ENCODE data around the gene ZFHX3. TPM values are rescaled to one million over a fixed set of nuclear protein-coding genes. Genes with fewer than 3 reads are reported as not detected.

ZFHX3 gene
- total RNA-seq, 1 experiment from 2014 or later = 3.0 TPM

DNA sequence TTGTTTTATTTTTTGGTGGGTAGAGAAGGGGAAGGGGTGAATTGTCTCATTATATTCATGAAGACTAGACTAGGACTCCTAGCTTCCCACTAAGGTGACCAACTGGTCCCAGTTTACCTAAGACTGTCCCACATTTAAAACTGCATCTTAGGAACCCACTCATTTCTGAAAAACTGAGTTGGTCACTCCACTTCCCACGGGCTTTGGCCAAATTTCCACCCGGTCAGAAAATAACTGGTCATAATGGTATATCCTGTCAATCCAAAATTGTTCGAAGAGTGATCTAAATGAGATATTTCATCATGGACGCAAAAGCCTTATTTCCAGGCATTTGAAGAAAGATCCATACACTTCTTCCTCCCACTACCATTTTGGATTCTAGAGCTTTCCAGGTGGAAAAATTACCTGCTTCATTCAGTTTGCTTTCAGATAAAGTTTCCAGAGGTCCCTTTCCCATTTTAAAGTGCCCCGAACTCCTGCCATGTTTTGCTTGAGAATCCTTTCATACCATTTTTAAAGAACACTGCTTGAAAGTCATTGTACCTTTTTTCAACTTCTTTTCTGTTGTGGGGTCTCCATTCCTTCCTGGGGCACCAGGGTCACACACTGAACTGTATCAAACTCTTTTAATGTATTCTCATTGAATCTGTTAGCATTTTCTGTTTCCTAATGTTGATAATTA is 21.8 kb upstream of the ZFHX3 start:
- no peak for DNase-seq (ENCODE audit: low read depth)

DNA sequence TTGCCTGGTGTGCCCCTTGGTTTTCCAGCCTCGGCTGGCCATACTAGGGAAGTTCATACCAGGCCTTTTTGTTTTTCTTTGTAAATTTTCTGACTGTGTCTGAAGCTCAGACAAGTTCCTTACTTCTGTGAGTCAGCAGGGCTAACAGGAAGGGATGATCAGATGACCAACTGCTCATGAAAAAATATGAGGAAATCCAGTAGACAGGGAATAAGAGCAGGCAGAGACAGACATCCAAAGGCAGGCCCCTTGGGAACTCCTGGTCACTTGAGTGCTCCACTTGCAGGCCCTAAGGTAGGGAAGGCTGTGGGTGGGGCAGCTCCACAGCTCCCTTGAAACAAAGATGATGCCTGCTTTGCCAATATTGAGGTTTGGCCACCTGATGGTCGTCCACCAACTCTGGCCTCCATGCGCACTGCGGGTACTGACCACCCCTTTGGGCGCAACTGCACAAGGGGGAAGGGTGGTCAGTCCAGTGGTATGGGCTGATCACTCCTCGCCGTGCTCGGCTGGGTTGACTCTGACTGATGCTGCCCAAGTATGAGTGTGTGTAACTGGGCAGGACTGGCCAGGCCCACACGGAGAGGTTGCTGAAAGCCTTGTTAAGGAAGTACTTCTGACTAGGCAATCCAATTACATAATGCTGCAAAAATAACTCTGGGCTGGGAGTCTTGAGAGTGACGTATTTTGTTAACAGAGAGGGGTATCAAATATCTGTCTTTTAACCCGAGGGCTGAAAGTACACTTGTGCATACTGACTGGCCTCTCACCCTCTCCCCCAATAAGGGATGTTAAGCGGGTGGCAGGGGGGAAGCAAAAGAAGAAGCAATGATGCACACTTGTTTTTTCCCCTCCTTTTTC is 20.8 kb upstream of the ZFHX3 start:
- peak; percentile 94 for DNase-seq (ENCODE audit: low read depth)

DNA sequence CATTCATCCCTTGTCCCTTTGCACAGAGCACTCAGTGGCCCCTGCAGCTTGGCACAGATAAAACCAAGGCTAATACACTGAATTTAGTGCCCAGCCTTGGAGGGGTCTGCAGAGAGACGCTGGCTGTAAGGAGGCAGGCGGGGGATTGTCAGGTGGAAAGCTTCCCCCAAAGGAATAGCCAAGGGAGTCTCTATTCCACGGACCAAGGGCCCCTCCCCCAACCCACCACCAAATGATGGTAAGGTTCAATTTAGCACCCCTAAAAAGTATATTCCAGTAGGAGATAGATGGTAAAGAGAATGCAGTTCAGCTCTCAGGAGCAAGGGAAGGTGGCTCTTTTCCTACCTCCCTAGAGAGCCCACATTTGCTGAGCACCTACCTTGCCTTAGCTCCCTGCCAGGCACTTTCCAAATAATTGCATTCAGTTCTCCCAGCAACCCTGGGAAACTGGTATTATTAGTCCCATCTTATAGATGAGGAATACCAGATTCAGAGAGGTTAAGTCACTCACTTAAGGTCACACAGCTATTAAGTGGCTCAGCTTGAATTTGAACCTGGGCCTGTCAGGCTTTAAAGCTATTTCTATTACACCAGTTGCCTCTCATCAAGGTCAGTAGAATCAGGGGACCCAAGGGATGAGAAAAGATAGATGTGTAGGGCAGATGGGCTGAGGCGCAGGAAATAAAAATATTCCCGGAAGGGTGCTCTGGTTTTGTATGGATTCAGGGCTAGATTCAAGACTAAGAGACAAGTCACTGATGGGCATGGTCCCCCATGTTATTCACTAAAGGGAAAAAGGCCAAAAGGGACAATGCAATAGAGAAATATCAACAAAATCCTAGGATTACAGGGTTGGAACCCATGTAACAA is 20.0 kb upstream of the ZFHX3 start:
- no peak for DNase-seq (ENCODE audit: low read depth)

DNA sequence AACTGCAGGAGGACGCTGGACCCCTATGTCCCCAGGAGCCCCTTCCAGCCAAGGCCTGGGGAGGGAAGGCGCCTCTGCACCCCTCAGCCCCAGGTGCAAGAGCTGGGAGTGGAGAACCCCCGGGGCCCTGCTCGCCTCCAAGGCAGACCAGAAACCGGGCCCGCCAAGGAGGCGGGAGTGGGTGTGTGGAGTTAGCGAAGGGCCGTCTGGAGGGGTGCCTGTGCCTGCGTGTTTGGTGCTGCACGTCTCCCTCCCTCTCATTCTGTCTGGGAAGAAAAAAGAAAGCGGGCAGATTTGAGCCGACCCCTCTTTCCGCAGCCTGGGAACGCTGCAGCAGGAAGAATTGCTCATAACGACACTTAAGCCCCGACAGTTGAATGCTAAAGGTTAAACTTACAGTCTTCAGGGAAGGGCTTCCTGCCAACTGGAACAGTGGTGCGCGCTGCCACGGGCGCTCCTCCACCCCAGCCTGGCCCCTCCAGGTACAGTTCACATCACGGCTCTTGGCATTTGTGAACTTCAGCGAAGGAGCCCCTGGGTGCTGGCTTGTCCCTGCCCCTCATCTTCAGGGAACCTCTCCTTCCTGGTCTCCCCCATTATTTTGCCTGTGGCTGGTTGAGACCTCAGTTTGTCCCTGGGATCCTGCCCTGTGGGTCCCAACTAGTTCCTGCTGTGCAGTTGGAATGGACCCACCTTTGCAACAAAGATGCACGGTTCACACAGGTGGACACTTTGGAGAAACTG is 19.2 kb upstream of the ZFHX3 start:
- no peak for DNase-seq (ENCODE audit: low read depth)

DNA sequence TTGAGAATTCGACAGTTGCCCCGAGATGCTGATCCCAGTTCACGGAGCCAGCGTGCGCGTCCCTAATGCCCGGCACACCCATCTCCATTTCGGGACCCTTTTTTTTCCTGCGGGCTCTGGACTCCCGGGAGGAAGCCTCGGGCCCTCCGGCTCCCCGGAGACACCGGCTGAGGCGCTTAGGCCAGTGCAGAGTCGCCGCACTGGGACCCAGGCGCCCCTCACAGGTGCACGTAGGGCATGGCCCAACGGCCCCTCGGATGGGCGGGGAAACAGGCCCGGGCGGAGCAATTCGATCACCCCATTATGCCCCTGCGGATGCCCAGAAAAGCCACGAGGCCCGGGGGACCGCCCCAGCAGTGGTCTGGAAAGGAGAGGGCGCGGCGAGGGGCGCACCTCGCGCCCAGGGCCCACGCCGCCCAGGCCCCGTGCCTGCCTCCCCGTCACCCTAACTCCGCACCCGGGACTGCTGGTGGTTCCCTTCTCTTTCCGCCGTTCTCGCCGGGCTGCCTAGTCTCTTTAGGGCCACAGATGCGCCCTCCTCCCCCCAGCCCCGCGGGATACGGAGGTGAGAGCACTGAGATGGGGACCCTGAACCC is 18.5 kb upstream of the ZFHX3 start:
- no peak for DNase-seq (ENCODE audit: low read depth)

DNA sequence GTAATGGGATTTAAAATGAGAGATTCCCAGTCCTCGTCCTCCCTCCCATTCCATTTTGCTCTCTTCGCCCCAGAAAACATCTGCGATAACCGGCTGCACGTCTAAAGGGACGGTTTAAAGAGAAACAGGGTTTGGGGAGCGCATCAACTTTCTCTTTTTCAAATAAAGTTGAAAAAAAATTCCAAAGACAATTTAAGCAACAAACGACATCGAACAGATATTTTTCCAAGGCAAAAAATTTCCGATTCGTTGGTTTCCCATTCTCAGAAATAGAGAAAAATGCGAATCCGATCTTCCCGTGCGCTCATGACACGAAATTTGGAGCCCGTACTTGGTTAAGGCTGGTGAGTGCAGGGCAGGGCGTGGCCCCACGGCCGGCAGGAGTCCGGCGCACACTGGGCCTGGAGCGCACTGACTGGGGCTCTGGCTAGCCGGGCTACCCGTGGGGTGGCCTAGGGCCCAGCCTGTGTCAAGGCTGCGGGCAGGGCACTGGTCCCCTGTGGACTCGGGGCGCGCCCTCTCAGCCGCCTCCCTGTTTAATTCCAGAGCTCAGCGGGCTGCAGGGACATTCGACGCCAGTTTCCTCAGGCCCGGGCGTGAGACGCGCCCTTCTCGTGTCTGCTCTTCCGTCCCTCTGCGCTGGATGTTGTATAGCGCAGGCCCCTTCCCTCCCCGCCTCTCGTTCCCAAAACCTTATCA is 17.9 kb upstream of the ZFHX3 start:
- DNase-seq (ENCODE audit: low read depth) = no peak

DNA sequence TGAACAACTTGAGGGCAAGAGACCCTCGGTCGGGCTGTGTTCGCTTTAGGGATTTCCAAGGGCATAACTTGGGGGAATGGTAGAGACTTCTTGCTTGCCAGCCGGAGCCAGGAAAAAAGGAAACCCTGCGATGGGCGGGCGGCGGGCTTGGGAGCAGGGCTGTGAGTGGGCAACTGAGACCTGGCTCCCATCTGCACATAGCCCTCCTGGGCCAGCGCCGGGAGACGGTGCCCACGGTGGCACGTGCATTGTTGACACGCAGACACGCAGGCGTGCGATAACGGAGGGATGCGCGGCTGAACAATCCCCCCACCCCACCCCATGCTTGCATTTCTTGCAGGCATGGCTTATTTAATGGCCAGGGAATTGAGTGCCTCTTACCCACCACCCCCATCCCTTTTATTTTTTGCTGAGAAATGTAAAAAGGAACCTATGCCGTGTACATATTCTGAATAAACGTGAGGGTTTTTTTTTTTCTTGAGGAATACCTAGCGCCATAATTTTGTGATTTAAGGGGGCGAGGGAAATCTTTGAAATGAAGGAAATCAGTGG is 17.1 kb upstream of the ZFHX3 start:
- DNase-seq (ENCODE audit: low read depth) = no peak

DNA sequence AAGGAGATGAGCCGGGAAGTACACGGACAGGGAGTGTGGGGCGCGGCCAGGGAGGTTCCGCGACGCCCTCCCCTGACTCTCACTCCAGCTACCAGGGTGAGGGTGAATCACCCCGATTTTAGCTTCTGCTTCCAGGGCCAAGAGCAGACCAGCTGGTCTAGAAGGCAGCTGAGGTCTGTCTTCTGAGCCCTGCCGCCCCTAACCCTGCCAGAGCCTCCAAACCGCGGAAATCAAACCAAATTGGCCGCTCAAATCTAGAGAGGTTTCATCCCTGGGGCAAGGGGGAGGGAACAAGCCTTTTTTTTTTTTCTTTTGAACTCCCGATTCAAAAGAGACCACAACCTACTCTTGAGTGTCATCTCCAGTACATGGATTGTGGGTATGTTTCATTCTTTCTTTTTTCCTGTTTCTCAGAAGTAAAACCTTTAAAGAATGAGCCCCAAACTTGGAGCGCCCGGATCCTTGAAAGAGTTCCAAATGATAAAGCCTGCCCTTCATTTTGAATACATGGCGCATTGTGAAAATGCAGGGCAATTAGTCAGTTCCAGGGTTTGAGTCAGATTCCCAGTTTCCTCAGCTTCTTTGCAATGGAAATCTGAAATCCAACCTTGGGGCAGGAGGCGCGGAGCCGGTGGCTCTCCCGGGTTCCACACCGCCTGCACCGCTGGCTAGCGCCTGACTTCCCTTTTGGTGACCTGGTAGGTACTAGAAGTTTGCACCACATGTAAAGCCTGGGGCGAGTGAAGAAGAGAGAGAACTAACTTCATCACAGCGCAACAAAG is 16.5 kb upstream of the ZFHX3 start:
- DNase-seq (ENCODE audit: low read depth) = peak; percentile 67

DNA sequence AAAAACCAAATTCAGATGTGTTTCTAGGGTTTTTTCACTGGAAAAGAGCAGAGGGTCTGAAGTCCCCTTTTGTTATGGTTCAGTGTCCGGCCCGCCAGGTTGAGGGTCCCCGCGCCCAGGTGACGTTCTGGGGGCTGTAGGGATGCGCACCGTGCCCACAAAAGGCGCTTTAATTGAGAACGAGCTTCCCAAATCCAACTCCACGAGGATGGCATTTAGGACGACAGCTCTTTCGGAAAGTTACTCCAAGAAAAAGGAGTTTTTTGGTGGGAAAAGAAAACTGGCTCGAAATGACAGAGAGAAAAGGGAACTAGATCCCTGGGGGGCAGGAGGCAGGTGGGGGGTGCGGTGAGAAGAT is 15.9 kb upstream of the ZFHX3 start:
- DNase-seq (ENCODE audit: low read depth) = no peak

DNA sequence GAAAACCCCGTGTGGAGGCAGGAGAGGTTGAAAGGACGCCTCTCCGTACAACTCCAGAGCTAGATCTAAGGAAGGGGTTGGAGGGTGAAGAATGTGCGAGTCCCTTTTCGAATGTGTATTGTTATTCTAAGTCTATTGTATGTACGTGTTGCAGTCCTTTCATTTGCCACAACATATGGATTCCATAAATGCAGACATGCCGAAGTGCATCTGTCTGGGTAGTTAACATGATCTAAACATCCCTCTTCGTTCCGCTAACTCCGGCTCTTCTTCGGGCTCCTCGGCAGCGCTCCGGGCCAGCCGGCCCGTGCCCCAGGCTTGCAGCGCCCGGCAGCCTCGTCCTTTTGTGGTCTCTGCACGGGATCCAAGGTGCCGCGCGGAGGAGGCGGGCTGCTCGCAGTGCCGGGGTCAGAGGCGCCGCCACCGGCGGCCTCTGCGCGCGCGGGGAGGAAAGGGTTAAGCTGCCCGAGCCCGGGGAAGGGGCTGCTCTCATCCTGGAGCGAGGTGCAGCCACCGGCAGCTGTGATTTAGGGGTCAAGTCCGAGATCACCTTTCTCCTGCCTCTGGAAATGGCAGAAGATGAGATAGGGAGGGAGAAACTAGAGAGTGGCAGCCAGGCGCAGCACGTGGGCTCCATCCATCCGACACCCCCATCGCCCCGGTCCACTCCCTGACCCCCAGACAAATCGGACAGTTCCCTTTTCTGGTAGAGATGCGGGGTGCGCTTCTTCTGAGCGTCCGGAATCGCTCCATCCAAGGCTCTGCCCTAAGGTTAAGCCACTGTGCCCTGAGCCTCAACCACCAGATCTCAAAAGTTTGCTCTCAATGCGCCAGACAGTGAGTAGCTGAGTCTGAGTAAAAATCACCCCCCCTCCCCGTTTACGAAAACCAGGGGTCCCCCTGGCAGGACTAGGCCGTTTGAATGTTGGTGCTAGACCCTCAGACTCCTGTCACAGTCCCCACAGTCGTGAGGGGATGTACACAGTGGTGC is 15.1 kb upstream of the ZFHX3 start:
- DNase-seq (ENCODE audit: low read depth) = no peak

DNA sequence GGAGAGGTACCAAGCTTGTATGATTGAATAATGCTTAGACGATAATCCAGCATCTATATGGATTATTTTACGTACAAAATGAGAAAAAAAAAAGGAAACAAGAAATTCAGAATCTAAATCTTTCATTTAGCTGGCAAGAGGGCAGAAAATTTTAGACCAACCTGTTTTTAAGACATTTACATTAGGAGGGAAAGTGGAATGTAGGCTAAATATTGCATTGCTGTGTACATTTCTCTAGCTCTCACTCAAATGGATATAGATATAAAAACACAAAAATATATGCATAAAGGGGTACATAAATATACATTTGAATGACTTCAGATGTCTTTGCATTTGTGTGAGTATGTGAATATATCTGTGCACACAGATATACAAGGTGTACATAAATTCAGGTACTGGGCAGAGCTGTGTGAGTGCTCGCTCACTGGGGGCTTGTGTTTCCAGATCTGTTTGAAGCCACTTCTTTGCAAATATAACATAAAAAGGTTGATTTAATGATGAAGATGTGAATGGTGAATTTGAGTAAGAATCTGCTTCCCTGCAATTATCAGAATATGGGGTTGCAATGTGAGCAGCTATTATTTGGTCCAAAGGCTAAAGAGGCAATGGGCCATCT is 14.2 kb upstream of the ZFHX3 start:
- DNase-seq (ENCODE audit: low read depth) = no peak

DNA sequence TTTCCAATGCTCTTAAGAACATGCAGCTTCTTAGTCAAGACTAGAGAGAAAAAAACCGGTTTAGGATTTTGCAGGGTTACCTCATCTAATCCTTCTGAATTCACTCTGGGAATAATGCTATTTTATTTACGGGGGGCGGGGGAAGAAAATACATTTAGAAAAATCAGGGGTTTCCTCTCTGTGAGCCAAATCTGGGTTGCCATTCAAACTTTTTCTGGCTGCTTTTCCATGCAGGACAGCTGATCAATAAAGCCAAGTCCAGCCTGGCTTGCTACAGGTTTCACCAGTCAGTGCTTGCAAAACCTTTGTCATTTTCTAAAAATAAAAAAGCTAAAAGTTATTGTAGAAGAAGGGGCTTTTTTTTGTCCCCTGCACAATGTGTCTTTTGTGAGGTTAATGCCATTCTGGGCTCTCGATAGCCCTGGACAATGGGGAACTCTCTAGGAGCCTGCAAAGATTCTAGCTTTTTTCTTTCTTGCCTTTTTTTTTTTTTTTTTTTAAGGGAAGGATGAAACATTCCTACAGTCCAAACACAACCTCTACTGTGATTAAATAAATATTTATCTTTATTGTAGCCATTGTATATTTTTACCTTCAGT is 13.1 kb upstream of the ZFHX3 start:
- DNase-seq (ENCODE audit: low read depth) = no peak

DNA sequence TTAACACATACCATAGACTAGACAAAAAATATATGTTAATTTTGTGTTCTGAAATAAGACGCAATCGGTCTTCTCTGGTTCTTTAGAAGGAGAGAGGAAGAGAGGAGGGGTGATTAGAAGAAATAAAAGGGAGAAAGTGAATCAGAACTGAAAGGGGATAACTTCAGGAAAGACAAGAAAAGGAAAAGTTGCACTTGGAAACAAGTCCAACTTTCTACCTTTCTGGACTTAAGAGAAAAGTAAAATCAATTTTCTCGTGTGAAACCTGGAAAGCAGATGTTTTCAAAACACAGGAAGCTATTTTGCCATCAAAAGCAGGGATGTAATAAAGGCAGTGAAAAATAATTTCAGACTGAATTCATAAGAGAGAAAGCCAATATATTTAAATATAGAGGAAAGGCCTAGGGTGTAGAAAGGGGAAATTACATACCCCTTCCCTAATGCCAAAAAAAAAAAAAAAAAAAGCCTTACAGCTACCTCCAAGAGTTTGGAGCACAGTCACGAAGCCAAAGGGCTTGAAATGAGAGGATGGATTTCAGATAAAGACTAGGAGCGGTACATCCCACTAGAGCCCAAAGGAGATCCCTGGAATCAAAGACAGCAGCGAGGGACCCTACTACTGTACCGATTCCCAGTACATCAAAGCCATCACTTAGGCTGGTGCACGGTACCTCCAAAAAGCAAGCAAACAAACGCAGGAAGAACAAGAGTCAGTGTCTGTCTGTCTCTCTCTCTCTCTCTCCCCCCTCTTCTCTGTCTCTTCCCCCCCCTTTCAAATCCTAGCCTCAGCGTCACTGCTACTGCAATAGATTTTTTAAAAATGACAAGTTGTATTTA is 12.1 kb upstream of the ZFHX3 start:
- no peak for DNase-seq (ENCODE audit: low read depth)

DNA sequence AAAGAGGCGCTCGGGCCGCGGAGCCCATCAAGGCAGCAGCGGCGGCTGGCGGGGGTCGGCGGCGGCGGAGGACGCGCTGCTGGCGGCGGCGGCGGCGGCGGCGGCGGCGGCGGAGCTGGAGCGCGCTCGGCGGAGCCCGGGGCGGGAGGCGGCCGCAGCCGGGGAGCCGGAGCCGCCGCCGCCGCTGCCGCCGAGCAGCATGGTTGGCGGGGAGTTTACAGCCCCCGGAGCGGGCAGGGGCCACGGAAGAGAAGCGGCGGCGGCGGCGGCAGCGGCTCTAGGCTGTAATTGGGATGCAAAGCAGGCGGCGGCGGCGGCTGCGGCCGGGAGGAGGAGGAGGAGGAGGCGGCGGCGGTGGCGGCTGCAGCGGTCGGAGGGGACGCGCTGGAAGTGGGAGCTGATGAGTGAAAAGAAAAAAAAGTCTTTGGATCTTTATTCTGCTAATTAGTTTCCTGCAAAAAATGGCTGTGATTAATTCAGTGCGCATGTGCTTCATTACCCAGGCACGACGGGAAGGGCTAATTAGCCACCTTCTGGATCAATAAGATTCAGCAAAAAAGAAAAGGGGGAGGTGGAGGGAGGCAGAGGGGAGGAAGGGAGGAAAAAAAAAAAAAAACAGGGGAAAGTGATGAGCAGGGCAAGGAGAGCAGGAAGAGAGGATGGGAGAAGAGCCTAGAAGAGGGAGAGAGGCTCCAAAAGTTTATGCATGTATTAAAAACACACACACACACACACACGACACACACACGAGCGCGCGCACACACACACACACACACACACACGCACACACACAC is 10.9 kb upstream of the ZFHX3 start:
- peak; percentile 74 for DNase-seq (ENCODE audit: low read depth)

DNA sequence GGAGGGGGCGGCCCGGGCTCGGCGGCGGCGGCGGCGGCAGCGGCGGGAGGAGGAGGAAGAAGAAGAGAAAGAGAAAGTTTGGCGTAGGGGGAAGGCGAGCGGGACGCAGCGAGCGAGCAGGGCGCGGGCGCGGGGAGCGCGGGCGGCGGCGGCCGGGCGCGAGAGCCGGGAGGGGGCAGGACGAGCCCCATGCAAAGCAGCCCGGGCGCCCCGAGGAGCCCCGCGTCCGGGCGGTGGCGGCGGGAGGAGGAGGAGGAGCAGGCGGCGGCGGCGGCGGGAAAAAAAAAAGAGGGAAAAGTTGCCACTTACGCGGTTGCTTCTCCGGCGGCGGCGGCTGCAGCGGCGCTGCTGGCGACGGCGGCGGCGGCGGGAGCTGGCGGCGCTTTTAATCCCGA is 10.3 kb upstream of the ZFHX3 start:
- DNase-seq (ENCODE audit: low read depth) = no peak

Measured in HT1080 (cell line).